Suppressor macrophage (primary cell): Measurements from ENCODE around the gene GOLGA6L25.
"Not testable (repeated sequence)": the region's sequence is repeated elsewhere in the genome, so short reads cannot be mapped to it uniquely, and the experiment has no call there.

ENCODE experiments used
- DNase-seq, 4 experiments: peaks; one replicate each; pipeline ENCODE4 v3.0.0-alpha.2; 2020 to 2022
- total RNA-seq, 17 experiments: gene quantifications; one replicate each; lab custom pipeline; 2026; ENCODE audit warnings: mixed read lengths in 6 of 17, inconsistent platforms in 3 of 17; lab: John Stamatoyannopoulos, UW

GOLGA6L25 gene, protein sequence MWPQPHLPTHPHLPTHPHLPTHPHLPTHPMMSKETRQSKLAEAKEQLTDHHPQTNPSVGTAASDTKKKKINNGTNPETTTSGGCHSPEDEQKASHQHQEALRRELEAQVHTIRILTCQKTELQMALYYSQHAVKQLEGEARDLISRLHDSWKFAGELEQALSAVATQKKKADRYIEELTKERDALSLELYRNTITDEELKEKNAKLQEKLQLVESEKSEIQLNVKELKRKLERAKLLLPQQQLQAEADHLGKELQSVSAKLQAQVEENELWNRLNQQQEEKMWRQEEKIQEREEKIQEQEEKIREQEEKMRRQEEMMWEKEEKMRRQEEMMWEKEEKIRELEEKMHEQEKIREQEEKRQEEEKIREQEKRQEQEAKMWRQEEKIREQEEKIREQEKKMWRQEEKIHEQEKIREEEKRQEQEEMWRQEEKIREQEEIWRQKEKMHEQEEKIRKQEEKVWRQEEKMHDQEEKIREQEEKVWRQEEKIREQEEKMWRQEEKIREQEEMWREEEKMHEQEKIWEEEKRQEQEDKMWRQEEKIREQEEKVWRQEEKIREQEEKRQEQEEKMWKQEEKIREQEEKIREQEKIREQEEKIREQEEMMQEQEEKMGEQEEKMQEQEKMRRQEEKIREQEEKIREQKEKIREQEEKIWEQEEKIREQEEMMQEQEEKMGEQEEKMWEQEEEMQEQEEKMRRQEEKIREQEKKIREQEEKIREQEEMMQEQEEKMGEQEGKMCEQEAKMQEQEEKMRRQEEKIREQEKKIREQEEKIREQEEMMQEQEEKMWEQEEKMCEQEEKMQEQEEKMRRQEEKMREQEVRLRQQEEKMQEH
- total RNA-seq: 0 reads per million in 17 experiments

DNA sequence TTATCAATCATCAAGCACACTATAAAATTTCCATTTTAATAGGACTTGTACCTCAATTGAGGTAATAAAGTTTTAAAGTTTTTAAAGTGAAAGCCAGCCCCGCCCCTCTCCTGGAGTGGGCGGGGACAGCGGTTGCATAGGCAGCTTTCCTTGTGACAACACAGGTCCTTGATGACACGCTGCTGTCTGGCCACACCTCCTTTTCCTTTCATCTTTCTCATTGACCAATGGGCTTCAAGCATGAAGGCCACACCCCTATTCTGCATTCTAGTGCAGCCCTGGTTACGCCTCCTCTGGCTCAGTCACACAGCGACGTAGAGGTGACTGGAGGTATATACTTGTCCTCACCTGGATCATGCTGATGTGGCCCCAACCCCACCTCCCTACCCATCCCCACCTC lies at the start of gene GOLGA6L25:
Gene GOLGA6L25 (plus strand): TSS at position 301 of the 400 bp plus-strand sequence. CDS start 61 bp downstream, at position 362.
- DNase-seq: not testable (repeated sequence)

DNA sequence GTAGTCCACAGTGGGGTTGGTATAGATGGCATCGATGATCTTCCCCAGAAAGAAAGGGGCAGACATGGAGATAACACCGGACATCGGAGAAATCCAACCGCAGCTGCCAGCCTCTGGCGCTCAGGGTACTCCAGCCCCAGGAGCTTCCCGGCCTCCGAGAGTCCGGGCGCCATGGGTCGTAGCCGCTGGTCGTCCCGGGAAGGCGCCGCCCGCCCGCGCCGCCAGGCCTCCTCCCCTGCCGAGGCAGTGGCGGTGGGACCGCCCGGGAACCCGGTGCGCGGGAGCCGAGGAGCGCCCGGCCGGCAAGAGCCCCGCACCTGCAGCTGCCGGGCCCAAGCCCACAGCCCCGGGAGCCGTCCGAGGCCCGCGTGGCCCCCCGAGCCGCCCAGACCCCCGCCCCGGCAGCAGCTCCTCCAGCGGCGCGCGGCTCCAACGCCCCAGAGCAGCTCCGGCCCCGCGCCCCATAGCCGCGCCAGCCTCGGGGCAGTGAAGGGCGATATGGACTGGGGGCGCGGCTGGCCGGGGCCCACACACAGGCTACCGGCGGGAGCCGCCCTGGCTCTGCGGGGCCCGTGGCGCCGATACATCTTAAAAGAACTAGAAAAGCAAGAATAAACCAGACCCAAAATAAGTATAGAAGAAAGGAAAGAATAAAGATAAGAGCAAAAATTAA lies 45.0 kb upstream of the GOLGA6L25 start:
- not testable (repeated sequence) for DNase-seq

DNA sequence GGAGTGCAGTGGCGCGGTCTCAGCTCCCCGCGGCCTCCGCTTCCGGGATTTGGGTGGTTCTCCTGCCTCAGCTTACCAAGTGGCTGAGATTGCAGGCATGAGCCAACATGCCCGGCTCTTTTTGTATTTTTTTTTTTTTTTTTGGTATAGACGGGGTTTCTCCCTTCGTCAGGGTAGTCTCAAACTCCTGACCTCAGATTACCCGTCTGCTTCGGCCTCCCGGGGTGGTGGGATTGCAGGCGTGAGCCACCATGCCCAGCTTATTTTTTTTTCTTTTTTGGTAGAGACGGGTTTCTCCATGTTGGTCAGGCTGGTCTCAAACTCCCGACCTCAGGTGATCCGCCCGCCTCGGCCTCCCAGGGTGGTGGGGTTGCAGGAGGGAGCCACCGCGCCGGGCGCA lies 39.2 kb upstream of the GOLGA6L25 start:
- not testable (repeated sequence) for DNase-seq

DNA sequence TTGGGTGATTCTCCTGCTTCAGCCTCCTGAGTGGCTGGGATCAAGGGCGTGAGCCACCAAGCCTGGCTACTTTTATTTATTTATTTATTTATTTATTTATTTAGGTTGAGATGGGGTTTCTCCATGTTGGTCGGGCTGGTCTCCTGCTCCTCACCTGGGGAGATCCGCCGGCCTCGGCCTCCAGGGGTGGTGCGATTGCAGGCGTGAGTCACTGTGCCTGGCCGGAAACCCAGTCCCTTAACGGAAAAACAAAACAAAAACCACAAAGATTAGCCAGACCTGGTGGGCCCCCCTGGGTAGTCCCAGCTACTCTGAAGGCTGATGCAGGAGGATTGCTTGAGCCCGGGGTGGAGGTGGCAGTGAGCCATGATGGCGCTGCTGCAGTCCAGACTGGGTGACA lies 38.2 kb upstream of the GOLGA6L25 start:
- DNase-seq: not testable (repeated sequence)

DNA sequence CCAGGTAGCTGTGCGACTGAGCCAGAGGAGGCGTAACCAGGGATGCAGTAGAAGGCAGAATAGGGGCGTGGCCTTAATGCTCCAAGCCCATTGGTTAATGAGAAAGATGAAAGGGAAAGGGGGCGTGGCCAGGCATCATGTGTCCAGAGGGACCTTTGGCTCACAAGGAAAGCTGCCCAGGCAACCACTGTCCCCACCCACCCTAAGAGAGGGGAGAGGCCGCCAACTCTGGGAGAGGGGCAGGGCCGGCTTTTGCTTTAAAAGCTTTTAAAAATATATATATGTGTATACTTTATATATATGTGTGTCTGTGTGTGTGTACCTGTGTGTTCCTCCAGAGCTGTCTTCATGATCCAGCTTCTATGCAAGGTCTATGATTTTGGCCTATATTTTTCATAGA lies 20.4 kb upstream of the GOLGA6L25 start, which contains the start of gene GOLGA8G:
Gene GOLGA8G (minus strand): TSS at position 18 of the 400 bp plus-strand sequence. CDS start 62 bp downstream, outside the sequence.
- DNase-seq: not testable (repeated sequence)

DNA sequence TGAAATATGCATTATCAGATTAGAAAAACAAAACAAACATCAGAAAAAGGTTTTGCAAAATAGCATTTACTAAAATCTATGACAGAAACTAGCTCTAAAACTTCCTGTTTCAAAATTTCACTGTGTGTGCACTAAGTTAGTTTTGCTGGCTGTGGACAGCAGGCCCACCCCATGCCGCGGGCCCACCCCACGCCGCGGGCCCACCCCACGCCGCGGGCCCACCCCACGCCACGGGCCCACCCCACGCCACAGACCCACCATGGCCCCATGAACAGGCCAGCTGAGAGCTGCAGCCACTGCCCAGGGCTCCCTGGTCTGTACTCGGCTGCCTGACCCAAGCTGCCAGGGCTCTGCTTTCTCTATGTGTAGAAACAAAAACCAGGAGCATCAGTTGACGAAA lies 20.0 kb downstream of the GOLGA6L25 start:
- DNase-seq: not testable (repeated sequence)

DNA sequence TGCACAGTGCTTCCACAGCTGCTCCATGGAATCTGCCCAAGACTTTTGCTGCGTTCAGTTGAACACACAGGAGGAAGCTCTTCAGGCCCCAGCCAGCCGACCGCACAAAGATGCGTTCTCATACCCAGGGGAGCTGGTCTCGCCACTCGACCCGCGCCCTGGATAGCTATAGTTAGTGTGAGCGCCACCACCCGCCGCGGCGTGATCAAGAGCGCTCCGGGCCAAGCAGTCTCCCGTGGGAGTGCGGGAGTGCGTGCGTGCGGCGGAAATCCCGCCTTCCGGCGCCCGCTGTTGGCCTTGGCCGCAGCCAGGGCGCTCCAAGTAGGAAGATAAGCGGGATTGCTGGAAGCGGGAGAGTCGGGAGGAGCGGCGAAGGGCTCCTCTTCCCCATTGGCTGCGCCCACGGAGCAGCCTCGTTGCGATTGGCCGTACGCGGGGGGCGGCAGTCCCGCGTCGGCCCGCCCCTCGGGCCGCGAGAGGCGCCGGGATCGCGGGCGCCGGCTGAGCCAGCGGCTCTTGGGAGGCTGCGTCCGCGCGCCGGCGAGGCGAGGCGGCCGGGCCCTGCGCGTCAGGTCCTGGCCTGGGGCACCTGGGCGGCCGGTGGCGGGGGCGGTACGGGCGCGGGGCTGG lies 35.7 kb downstream of the GOLGA6L25 start:
- not testable (repeated sequence) for DNase-seq

DNA sequence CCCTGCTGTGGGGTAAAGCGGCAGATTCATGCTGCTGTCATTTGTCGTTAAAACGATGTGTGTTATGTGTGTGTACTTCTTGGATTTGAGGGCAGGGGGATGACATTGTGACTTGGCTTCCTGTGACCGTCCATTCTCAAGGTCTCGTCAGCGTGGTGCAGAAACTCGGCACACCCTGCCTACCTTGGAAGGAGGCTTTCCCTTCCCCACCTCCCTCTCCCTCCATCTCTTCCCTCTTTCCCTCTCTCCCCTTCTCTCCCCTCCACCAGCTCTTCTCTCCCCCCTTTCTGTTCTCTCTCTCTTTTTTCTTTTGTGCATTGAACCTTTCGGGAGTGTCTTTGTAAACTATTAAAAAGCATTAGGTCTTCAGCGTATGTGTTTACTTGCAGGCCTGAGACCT lies 36.4 kb downstream of the GOLGA6L25 start:
- DNase-seq: not testable (repeated sequence)

DNA sequence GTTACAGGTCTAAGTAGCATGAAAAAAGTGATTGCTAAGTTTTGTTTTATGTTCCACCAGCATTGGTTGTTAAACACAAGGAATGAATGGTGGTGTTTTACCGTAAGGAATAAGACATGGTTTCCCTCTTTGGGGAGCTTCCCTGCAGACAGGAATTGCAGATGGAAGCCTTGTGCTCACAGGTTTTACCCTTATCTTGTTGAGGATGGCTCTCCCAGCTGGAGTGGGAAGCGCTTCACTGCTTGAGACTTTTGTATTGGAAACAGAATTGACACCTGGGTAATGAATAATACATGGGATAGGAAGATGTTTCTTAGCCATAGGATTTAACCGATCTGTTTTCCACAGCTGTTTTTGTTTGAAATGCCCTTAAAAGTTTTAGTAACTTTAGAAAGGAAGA lies 39.0 kb downstream of the GOLGA6L25 start:
- not testable (repeated sequence) for DNase-seq

DNA sequence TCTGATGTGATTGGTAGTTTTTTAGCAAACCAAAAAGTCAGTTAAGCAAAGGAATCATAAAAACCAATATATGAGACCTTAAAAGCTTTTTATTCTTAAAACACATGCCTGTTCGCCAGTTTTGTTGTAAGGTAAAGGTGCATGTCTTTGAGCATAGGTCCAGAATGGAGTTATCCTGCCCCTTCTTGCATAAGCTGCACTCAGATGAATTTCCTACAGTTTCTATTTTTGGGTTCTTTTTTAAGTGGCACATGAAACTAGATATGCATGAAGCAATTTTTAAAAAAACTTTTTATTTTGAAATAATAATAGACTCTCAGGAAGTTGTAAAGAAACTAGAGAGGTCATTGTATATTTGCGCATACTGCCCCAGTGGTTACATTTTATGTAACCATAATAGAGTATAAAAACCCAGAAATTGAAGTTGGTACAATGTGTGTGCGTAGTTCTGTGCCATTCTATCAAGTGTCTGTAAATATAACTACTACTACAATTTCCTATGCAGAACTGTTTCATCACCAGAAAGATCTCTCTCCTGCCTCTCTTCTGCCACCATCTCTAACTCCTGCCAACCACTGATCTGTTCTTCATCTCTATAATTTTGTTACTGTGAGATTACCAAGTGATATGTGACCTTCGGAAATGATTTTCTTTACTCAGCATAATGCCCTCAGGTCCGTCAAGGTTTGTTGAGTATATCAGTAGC lies 40.2 kb downstream of the GOLGA6L25 start:
- DNase-seq: not testable (repeated sequence)

DNA sequence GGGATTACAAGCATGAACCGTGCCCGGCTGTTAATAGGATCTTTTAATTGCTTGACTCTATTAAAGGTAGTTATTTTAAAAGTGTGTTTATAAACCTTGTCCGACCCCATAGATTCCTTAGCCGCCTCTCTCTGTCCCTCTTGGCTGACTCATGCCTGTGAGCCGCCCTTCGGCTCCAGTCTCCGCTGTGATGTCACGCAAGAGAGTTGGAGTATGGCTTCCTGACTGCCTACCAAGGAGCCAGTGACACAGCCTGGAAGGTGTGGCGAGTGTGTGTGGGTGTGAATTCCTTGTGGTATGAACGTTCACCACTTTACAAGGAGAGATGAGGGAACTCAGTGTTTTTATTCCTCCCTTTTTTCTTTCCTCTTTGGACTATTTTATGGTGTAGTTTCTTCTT lies 44.1 kb downstream of the GOLGA6L25 start:
- not testable (repeated sequence) for DNase-seq

DNA sequence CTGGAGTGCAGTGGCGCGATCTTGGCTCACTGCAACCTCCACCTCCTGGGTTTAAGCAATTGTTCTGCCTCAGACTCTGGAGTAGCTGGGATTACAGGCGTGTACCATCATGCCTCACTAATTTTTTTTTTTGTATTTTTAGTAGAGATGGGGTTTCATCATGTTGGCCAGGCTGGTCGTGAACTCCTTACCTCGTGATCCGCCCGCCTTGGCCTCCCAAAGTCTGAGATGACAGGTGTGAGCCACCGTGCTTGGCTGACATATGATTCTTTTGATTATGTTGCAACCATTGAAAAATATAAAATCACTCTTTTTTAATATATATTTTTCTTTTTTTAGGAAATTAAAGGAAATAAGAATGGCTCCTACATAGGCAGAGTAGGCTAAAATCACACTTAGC lies 44.8 kb downstream of the GOLGA6L25 start:
- DNase-seq: not testable (repeated sequence)

DNA sequence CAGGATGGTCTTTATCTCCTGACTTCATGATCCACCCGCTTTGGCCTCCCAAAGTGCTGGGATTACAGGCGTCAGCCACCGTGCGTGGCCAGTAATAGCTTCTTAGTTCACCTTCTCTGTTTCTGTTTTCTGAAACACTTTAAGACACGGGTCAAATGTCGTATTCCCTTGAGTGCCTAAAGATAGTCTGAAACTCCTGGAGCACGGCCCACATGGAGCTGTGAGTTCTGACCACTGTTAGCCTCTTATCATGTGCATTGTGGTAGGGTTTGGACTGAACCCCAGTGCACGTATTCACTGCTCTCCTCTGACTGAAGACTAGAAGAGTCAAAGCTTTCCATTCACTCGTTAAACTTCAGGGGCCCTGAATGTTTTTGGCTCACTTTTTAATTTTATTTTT lies 48.8 kb downstream of the GOLGA6L25 start:
- DNase-seq: not testable (repeated sequence)
